ENCODE measurements around the gene ZNF326. TPM values are rescaled to one million over a fixed set of nuclear protein-coding genes. Genes with fewer than 3 reads are reported as not detected.
"Not testable (repeated sequence)": the region's sequence is repeated elsewhere in the genome, so short reads cannot be mapped to it uniquely, and the experiment has no call there.

ZNF326 gene
- total RNA-seq, 2 experiments from 2014 or later, result 26.0 to 26.4 TPM

DNA sequence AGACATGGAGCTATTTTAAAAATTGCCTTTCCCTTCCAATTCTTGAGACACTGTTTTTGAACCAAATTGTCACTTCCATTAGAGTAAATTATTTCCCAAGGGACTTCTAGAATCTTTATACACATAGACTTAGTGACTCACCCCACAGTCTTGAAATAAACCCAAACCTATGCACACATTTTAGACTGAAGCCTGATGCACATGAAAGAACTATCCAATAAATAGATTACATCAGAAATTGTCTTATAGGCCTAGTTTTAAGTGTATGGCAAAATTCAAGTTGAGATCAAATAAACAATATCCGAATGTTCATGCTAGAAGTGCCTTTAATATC lies 32.2 kb upstream of the ZNF326 start:
- POLR2A ChIA-PET, result no interaction called here
- CTCF ChIA-PET, result no interaction called here

DNA sequence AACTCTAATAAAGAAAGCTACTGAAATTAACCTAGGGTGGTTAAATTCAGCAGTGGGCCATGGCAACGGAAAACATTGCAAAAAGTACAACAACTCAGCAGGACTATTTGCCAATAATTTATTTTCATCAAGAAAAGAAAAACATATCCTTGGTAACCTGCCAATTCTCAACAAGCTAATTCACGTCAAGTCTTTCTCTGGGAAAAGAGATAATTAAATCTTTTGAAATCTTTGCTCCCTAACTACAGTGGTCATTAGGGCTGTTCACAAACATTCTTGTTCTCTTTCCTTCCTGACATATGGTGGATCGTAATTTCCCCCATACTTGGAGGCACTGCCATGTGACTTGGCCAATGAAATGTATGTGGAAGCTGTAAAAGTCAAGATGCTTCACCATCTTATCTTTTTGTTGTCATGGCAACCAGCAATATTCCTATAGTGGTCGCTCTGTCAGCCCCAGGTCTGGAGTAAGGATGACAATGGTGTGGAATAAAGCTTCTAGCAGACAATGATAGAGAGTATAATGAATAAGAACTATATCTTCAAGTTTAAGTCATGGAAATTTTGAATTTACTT lies 29.6 kb upstream of the ZNF326 start:
- ChIA-PET CTCF (interaction anchor here (0.6 kb wide), 1 partner anchor 14 kb away, joined by 3 read pairs; no protein-coding TSS in a partner anchor), POLR2A (no interaction called here)

DNA sequence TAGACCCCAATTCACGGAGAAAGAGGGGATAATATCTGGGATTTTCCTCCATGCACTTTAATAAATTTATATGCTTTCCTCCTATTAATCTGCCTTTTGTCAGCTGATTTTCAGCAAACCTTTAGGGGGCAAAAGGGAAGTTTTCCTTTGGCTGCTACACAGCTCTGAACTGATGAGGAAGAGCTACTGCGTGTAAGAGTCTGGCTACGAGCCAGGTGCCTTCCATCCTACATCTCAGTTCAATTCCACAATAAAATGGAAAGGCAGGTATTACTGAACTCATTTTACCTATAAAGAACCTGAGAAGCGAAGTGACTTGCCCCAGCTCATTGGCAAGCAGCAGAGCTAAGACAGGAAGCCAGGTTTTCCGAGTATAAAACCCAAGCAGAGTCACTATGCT lies 28.3 kb upstream of the ZNF326 start:
- POLR2A ChIA-PET, result interaction anchor here (0.5 kb wide), 1 partner anchor 140 kb away, joined by 3 read pairs; no protein-coding TSS in a partner anchor

DNA sequence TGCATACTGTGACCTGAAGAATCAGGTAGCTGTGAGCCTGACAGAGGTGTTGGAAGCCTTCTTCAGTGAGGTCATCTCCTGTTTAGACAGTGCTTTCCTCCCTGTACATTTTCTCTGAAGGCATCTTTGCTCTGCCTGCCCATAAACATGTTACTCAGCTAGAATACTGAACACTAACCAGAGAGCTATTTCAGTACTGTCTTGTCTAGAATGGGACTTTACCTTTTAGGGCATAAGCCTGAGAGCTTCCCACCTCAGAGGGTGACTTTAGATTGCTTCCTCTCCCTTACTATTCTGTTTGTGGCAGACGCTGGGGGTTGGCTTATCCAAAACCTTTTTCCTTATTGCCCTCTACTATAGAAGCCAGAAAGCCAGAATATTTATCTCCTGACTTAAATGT lies 23.3 kb upstream of the ZNF326 start:
- POLR2A ChIA-PET, result no interaction called here
- CTCF ChIA-PET, result no interaction called here

More for the DNA sequence above, 28.3 kb upstream of the ZNF326 start:
- CTCF ChIA-PET, result no interaction called here

DNA sequence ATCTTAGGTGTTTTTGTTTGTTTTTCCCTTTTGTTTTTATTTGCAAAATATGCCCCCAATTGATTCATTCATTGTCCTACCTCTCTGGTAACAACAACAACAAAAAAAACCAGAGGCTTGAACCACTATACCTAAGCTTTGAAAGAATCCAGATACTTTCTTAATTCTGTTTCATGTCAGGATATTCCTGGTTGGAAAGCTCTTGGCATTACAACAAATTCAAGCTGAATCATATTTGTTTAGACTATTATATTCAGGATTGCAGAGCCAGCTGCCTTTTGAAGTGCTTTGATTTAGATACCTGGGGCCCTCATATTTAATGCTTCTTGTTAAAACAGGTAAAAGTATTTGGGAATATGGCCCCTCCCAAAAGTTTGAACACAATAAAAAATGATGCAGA lies 22.9 kb upstream of the ZNF326 start:
- POLR2A ChIA-PET, result no interaction called here
- CTCF ChIA-PET, result no interaction called here

DNA sequence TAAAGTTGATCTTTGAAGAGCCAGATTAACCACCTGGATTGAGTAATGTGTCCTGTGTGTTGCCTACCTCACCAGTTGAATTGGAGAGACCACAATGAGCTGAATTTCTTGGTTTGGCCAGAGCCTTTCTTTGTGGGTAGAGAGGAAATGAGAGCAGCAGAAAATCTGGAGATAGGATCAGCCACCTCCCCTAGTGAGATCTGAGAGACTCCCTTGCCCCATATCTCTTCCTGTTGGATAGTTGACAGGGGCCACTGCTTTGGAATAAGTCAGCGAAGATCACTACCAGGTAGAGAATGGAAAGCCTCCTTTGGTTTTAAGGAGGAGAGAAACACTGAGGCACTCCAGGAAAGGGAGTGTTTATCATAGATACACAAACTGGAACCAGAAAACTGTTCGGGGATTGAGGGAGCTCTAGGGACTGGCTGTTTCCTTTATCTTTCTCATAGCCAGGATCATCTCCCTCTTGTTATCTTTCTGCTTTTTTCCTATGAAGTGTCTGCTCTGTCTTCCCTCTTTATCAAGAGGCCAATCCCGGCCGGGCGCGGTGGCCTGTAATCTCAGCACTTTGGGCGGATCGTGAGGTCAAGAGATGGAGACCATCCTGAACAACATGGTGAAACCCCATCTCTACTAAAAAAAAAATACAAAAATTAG lies 21.3 kb upstream of the ZNF326 start:
- ChIA-PET CTCF (interaction anchor here (1.5 kb wide), 1 partner anchor 13 kb away, joined by 5 read pairs; no protein-coding TSS in a partner anchor), POLR2A (no interaction called here)

DNA sequence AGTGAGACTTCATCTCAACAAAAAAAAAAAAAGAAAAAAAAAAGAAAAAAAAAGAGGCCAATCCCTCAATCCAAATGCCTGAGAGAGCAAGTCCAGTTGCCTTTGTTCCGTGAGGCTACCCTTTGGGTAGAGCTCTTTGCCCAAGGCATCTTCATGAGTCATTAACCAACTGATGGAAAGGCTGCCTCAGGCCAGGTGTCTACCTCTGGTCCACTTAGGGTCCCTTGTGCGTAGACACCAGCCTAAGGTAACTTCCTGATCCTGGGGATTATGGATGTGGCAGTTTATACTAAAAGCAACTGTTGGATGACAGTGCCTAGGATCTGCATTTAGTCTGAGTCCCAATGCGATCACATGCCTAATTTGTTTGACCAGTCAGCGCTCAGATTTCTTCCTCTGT lies 20.7 kb upstream of the ZNF326 start:
- ChIA-PET CTCF (interaction anchor here (1.5 kb wide), 1 partner anchor 13 kb away, joined by 5 read pairs; no protein-coding TSS in a partner anchor), POLR2A (no interaction called here)

DNA sequence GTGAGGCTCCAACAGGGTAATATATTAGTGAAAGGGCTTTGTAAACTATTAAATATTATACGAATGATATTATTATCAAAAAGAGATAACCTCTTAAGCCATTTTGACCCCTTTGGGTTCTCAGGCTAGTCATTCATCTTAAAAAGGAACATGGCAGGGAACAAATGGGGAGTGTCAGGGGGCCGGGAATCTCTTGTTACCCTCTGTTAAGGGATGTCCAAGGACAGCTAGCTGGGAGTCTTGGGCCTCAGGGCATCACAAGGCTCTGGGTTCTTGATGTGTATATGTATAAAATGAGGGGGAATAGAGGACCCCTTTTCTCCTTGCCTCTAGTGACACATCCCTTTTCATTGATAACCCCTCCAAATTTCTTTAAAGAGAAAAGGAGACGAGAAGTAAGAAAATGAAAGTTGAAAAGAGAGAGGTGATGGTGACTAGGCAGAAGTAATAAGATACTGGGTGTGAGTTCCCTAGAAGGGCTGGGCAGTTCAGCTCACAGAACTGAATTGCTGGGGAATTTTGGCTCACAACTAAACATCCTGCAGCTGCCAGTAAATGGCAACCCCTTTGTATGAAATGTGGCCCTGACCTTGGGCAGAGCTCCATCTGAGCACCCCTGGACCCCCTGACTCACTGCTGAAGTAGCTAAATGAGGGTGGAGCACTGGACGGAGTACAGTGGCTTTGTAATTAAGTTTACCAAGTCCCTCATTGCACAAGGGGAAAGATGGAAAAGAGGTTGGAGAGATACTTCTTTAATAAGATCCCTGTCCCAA lies 20.0 kb upstream of the ZNF326 start:
- ChIA-PET CTCF (interaction anchor here (1.5 kb wide), 2 partner anchors 12 to 170 kb away, joined by 3 to 5 read pairs; no protein-coding TSS in a partner anchor), POLR2A (no interaction called here)

DNA sequence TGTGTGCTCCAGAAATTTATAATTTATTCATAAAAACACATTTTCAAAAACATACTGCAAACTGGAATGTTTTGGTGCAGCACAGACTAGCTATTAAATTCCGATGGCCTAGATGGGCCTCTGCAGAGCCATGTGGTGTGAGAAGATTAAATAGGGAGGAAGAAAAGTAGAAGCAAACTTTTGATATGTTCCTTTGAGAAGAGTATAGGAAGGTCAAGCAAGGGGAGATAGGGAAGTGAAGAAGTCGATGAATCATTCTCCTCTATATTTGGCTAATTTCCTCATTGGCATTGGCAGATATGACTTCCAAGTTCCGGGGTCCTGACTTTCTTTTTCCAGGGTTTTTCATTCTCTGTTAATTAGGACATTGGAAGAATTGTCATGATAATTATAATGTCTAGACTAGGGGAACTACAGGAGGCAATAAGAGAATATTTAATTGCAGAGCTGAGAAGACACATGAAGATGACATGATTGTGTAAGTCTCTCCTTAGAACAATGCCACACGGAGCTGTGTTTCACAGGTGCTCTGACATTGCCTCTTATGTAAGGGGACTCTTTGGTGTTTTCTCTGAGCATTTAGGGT lies 19.3 kb upstream of the ZNF326 start:
- CTCF ChIA-PET, result interaction anchor here (1.5 kb wide), 1 partner anchor 171 kb away, joined by 3 read pairs; no protein-coding TSS in a partner anchor
- POLR2A ChIA-PET, result no interaction called here

DNA sequence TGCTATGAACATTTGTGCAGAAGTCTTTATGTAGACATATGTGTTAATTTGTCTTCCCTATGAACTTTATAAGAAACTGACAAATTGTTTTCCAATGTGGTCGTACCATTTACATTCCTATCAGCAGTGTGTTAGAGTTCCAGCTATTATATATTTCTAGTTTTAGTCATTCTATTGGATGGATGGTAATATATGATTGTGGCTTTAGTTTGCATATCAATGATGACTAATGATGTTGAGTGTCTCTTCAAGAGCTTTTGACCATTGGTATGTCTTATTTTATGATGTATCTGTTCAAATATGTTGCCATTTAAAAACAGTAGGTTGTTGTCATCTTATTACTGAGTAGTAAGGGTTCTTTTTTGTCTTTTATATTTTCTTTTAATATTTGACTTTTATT lies 16.2 kb upstream of the ZNF326 start:
- ChIA-PET POLR2A (no interaction called here), CTCF (no interaction called here)

DNA sequence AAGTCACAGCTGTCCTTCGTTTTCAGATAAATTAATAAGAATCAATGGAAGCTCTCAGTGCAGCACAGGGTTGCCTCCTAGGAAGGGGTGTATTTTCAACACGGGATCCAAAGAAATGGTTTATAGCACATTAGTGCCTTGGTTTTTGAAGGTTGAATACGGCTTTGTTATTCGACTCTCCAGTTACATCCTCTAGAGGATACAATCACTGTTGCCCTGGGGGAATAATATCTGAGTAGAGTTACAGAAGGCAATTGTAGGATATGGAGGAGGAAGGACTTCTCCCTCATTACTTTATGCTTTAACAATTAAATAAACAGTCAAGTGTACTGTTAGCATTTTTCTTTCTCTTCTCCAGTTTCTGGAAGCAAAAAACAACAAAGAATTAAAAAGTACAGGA lies 14.3 kb upstream of the ZNF326 start:
- CTCF ChIA-PET, result no interaction called here
- POLR2A ChIA-PET, result no interaction called here

DNA sequence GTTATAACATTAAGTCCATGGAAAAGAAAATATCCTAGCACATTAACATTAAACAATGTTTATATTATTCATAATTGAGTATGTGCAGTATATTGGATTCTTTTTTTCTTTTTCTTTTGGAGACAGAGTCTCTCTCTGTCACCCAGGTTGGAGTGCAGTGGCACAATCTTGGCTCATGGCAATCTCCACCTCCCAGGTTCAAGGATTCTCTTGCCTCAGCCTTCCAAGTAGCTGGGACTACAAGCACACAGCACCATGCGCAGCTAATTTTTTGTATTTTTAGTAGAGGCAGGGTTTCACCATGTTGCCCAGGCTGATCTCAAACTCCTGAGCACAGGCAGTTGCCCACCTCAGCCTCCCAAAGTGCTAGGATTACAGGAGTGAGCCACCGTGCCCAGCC lies 12.1 kb upstream of the ZNF326 start:
- CTCF ChIA-PET, POLR2A ChIA-PET: not testable (repeated sequence)

DNA sequence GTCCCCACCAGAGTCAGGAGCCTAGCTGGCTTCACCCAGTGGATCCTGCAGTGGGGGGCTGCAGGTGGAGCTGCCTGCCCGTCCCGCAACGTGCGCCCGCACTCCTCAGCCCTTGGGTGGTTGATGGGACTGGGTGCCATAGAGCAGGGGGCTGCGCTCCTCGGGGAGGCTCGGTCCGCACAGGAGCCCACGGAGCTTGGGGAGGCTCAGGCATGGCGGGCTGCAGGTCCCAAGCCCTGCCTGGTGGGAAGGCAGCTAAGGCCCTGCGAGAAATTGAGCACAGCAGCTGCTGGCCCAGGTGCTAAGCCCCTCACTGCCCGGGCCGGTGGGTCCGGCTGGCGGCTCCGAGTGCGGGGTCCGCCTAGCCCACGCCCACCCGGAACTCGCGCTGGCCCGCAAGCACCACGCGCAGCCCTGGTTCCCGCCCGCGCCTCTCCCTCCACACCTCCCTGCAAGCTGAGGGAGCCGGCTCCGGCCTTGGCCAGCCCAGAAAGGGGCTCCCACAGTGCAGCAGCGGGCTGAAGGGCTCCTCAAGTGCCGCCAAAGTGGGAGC lies 10.3 kb upstream of the ZNF326 start:
- POLR2A ChIA-PET, result not testable (repeated sequence)
- CTCF ChIA-PET, result interaction anchor here (1.7 kb wide), 1 partner anchor 180 kb away, joined by 5 read pairs; no protein-coding TSS in a partner anchor

DNA sequence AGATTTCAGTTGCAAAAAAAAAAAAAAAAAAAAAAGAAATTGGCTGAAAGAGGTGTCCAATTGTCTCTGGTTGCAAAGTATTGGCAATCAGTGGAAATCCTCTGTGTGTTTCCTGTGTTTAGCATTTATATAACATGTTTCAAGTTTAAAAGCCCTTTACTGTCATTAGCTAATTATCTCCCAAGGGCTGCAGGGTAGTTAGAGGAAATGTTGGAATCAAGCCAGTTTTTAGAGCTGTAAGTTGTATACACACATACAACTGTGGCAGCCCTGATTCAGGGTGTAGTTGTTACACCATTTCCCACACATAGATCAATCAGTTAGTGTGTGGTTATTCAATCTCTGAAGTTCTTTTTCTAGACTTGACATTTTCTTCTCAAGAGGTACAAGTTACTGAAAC lies 8.9 kb upstream of the ZNF326 start:
- POLR2A ChIA-PET, result no interaction called here

DNA sequence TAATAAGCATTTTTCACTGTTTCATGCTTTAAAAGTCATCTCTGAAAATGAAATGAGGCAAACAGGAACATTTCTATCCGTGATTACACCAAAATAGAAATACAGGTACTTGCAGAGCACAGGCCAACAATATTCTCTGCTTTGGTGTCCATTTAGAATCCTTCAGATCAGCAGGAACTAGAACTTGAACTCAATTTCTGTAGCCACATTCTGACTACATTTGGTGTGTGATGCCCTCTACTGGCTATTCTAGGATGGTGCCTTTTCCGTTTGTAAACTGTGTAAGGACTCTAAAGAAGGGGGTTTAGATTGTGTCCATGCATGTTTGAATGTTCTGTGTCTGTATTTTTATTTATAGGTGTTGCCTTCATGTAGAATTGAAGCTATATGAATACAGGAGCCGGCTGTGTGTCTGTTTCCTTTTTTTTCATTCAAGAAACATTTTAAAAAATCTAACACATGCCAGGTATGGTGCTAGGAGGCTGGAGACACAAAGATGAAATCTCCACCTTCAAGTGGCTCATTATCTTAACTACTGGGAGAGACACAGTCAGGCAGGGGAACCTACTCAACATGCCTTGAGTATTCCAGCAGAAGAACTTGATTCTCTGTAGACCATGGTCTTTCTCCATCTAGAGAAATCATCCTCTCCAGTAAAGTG lies 7.6 kb upstream of the ZNF326 start:
- CTCF ChIA-PET, result interaction anchor here (0.6 to 2.8 kb wide), 5 partner anchors 13 to 183 kb away, joined by 3 to 17 read pairs (median 4); no protein-coding TSS in a partner anchor

More for the DNA sequence above, 8.9 kb upstream of the ZNF326 start:
- CTCF ChIA-PET, result interaction anchor here (0.6 to 2.8 kb wide), 5 partner anchors 12 to 182 kb away, joined by 3 to 17 read pairs (median 3); no protein-coding TSS in a partner anchor

DNA sequence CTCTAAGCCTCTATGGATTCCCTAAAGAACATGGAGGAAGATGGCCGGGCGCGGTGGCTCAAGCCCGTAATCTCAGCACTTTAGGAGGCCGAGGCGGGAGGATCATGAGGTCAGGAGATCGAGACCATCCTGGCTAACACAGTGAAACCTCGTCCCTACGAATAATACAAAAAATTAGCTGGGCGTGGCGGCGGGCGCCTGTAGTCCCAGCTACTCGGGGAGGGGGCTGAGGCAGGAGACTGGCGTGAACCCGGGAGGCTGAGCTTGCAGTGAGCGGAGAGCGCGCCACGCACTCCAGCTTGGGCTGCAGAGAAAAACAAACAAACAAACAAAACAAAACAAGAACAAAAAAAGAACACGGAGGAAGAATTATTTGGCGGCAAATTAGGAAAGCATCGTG lies 5.8 kb upstream of the ZNF326 start:
- POLR2A ChIA-PET, result no interaction called here
- CTCF ChIA-PET, result interaction anchor here (0.9 to 2.0 kb wide), 4 partner anchors 174 to 226 kb away, joined by 3 to 6 read pairs (median 4); no protein-coding TSS in a partner anchor

More for the DNA sequence above, 7.6 kb upstream of the ZNF326 start:
- POLR2A ChIA-PET, result interaction anchor here (0.6 kb wide), 1 partner anchor 1304 kb away, joined by 4 read pairs; no protein-coding TSS in a partner anchor

DNA sequence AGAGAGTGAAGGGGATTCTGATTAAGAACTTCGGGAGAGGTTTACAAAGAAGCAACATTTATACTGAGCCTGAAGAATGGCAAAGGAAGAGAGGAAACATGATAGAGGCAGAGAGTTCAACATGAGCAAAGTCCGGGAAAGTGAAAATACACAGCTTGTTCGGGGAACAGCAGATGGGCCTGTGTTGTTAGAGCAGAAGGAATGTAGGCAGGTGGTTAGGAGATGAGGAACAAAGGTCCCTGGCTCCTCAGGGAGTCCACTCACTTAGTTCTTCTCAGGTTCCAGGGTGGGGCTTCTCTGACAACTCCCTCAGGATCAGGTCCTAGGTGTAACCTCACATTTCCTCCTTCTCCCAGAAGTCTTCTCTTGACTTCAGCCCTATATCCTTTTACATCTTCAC lies 5.1 kb upstream of the ZNF326 start:
- CTCF ChIA-PET, result interaction anchor here (1.8 to 2.0 kb wide), 2 partner anchors 185 to 208 kb away, joined by 5 to 6 read pairs; no protein-coding TSS in a partner anchor
- POLR2A ChIA-PET, result interaction anchor here (0.5 kb wide), 1 partner anchor 1107 kb away, joined by 5 read pairs; no protein-coding TSS in a partner anchor

DNA sequence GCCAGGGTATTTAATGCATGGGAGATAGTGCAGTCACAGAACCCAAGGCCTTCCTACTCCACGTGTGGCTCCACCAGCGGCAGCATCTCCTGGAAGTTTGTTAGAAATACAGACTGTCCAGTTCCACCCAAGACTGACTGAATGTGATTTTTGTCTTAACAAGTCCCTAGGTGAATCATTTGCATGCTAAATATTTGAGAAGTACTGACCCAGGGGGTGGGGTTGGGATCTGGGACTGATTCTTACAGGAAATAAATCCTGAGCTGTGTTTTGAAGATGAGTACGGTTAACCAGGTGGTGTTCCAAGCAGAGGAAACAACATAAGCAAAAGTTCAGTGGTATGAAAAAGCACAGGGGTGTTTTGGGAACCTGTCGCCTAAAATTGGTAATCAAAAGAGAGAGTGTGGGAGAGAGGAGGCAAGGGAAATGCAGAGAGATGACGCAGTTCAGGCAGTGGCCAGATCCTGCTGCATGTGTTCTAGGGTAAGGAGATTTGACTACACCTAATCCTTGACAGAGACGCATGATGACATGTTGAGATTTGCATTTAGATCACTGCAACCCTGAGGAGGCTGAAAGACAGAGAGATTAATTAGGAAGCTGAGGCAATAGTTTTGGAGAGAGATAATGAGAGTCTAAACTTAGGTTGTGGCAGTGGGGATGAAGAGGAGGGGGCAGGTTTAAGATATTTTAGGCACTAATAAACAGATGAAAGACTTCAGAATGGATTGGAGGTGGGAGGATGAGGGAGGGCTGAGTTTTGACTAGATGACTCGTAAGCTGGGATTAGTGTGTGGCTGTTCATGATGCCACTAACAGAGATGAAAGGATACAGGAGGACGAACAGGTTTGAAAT lies 3.7 kb upstream of the ZNF326 start:
- ChIA-PET CTCF (no interaction called here), POLR2A (no interaction called here)

All from activated CD8-positive, alpha-beta memory T cell treated with anti-CD3 and anti-CD28 coated beads for 36 hours (primary cell).